Activated gamma-delta T cell treated with anti-CD3 and anti-CD28 coated beads, Interleukin-2, amount 50 U/mL, for 16 hours (primary cell): ENCODE measurements around the gene CBFA2T2.
"Not testable (repeated sequence)": the region's sequence is repeated elsewhere in the genome, so short reads cannot be mapped to it uniquely, and the experiment has no call there.

ENCODE experiments used
- DNase-seq: peaks from one replicate; pipeline ENCODE4 v3.0.0-alpha.2; 2020; ENCODE audit warnings: low read depth

CBFA2T2 gene

DNA sequence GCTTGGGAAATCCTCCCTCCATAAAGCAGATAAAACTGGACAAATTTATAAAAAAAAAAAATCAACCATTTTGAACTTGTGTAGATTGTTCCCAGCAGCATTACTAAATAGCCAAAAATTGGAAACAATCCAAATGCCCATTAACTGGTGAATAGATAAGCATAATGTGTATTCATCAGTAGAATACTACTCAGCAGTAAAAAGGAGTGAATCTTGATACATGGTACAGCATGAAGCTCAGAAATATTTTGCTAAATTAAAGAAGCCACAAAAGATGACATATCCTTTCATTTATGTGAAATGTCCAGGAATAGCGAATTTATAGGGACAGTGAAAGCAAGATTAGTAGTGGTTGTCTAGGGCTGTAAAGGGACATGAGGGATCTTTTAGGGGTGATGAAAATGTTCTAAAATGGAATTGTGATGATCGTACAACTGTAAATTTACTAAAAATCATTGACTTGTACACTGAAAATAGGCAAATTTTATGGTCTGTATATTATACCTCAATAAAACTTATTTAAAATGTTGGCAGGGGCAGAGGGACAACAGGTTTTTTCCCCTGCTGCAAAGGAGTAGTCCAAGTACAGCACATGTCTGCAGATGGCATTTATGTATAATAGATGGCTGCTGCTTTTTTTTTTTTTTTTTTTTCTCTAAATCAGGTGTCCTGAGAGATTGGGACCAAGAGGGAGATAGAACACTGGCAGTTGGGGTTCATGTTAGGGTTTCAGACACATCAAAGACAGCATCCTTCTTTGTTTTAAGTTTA lies 59.5 kb downstream of the CBFA2T2 start:
- no peak for DNase-seq

DNA sequence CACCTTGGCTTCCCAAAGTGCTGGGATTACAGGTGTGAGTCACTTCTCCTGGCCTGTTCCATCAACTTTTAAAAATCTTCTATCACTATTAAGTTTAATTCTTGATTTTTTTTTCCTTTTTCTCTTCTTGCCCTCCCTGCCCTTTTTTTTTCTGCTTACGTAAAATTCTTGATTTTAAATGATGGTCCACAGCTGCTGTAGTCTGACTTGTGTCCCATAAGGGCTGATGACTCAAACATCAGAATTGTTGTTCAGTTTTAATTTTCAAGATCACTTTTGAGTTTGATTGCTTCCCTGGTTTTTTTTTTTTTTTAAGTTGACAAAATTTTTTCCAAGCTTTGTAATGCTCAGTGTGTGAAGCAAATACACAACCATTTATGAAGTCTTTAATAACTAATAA lies 61.9 kb downstream of the CBFA2T2 start:
- no peak for DNase-seq

- no peak for DNase-seq
Measured at GRCh38 chr20:33552519-33552918, 62.6 kb downstream of the CBFA2T2 start.

DNA sequence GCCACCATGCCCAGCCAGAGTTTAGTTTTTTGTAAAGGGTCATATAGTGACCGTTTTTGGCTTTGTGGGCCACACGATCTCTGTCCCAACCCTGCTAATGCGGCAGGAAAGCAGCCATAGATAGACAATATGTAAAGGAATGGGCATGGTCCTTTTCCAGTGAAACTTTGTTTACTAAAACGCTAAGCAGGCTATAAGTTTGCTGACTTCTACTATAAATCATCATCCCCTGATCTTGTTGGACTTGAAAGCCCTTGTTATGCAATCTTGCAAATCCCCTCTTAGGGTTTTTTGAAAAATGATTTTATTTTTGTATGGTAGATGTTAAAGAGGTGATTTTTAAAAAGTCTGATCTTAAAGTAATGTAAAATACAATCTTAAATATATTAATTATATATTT lies 63.6 kb downstream of the CBFA2T2 start:
- DNase-seq = no peak

GRCh38 chr20:33554914-33555420 lies 65.1 kb downstream of the CBFA2T2 start:
- no peak for DNase-seq

DNA sequence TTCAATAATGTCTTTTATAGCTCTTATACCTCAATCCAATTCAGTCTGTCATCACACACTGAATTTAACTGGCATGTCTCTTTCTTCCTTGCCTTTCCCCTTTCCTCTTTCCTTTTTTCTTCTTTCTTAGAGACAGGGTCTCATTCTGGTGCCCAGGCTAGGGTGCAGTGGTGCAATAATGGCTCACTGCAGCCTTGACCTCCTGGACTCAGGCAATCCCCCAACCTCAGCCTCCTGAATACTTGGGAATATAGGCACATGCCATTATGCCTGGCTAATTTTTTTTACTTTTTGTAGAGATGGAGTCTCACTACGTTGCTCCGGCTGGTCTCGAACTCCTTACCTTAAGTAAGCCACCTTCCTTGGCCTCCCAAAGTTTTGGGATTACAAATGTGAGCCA lies 65.9 kb downstream of the CBFA2T2 start:
- DNase-seq = no peak

DNA sequence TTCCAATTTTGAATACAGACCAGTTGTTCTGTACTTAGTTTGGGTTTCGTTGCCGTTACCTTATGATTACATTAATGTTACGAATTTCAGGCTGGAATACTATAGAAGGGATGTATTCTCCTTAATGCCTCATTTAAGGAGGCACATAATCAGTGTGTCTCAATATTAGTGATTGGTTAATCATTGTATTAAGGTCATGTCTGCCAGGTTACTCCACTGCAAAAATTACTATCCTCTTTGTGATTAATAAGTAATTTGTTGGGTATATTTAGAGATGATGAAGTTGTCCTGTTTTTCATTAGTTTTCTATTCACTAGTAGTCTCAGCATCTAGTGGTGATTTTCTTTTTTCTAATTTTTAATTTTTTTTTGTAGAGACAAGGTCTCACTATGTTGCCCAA lies 66.3 kb downstream of the CBFA2T2 start:
- no peak for DNase-seq

- DNase-seq = no peak
Measured at GRCh38 chr20:33558348-33559144, 68.7 kb downstream of the CBFA2T2 start.

DNA sequence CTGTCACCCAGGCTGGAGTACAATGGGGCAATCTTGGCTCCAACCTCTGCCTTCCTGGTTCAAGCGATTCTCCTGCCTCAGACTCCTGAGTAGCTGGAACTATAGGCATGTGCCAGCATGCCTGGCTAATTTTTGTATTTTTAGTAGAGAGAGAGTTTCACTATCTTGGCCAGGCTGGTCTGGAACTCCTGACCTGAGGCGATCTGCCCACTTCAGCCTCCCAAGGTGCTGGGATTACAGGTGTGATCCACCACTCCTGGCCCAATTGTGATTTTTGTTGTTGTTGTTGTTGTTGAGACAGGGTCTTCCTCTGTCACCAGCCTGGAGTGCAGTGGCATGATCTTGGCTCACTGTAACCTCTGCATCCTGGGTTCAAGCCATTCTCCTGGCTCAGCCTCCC lies 69.3 kb downstream of the CBFA2T2 start:
- DNase-seq = no peak

- no peak for DNase-seq
Measured at GRCh38 chr20:33560026-33560425, 70.1 kb downstream of the CBFA2T2 start.

GRCh38 chr20:33561053-33561452 lies 71.2 kb downstream of the CBFA2T2 start:
- DNase-seq = not testable (repeated sequence)

DNA sequence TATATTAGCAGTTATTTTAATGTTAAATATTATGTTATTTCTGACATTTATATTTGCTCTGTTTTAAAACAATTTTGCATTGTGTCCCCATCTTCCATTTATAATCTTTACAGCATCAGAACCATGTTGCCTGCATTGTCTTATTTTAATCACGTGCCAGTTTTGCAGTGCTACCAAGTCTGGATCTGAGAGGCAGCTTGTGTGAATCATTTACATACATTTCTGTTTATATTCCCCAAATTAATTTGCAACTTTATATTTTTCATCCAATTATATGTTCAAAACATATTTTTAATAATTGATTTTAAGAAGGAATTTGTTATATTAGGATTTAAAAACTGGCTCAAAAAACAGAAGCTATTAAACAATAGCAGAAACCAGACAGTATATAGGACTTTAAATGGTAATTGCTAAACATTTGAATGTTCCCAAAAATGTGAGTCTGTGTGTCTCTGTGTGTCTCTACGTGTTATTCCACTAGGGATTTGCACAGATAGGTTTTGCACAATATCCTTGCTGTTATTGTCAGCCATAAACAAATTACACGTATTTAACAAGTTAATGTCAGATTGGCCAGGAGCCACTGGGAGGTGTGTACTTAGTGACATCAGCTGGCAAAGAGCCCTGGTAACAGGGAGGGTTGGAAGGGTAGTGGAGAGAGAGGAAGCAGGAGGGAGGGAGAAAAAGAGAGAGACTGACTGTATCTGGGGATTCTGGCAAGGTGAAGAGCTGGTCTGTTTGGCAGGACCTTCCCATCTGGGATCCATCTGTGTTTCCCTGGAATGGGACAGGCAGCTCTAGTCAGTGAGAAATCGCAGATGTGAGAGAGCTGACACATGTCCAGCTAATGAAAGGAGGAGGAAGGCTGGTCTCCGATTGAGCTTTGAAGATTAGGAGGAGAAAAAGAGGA lies 72.1 kb downstream of the CBFA2T2 start:
- DNase-seq = no peak

DNA sequence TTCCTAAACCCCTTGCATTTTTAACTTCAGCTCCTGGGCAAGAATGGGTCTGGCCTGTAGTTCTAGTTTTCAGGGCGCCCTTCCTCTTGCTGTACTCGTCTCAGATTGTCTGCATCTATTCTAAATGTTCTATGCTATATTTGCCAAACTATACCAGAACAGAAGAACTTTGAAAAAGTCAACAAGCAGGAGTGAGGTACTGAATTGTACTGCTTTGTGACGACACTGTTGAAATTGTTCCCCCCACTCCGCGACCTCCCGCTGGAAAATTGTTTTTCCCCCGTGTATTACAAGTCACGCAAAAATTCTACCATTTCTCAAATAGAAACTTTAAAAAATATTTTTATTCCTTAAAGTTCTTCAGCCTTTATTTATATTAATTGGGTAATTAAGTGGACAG lies 73.9 kb downstream of the CBFA2T2 start:
- DNase-seq = no peak

DNA sequence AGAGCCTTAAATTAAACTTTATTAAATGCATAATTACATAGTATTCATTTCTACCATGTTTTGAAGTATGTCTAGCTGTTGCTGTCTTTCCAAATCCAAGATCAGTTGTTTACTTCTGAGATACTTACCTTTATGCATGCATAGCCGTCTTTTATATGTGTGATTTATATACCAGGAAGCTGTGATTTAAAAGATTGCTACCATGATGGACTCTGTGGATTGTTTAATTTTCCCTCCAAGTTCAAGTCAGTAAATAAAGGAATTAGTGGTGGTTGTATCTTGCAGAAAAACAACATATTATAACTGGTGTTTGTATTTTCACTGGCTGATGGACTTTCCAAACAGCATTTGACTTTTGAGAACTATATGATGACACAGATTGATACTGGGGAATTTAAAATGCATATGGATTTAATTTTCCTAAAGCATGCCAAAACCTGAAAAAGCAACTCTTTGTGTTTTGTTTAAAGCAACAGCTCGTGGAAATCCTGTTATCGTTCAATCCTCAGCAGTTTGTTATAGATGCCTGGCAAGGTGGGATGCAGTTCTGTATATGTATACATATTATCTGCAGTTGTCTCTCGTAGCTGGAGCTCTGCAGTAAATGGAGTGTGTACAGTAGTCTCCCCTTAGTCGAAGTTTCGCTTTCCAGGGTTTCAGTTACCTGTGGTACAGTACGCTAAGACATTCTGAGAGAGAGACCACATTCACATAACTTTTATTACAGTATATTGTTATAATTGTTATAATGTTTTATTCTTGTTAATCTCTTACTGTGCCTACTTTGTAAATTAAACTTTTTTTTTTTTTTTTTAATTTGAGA lies 77.1 kb downstream of the CBFA2T2 start:
- DNase-seq = no peak

DNA sequence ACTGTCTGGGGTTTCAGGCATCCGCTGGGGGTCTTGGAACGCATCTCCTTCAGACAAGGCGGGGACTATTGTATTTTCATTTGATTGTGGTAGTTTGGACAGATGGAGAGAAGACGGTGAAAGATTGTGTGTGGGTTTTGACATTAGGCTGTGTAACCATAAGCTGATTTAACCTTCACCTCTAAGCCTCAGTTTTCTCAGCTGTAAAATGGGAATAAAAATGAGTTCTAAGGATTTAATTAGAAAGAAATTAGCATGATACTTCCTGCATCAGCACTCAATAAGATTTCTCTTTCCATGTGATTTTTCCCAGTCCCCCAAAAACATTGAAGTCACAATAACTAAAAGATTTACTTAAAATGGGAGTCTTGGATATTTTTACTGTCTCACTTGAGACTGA lies 78.1 kb downstream of the CBFA2T2 start:
- DNase-seq = no peak

GRCh38 chr20:33568378-33568777 lies 78.5 kb downstream of the CBFA2T2 start:
- no peak for DNase-seq

DNA sequence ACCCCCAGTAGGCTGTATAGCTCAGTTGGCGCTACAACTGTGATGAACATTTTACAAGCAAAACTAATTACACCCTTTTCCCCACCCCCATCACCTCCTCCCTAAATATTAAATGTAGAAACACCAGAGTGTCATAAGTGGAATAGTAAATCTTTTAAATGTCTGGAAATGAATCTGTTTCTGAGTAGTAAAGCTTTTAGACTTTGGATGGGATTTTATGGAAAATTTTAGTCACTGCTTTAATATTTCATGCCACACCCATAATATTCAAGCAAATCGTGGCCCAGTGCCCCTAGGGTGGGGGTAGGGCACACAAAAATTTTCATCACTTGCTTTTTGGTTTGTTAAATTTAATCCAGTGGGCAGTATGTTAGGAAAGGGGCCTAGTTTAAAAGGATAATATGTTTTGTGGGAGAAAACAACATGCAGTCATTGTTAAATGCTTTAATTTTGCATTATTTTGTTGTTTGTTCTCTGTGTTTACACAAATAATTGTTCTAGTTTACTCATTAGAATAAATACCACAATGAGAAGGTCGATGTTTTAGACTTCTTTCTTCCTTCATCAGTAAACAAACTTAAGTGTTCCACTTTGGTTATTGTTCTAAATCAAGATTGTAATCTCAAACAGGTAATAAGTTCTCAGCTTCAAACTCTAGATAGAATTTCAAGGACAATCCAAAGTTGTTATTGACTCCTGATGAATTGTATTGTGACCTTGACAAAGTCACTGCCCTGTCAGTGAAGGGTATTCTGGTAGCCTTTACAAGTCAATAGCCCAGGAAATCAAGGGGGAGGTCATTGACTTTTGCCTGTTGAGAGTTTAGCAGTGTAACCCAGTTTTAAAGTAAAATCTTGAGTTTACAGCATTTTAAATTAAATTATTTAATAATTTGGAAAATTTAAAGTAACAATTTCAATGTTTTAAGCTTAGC lies 79.2 kb downstream of the CBFA2T2 start:
- DNase-seq = no peak

- no peak for DNase-seq
Measured at GRCh38 chr20:33569802-33570391, 80.0 kb downstream of the CBFA2T2 start.

DNA sequence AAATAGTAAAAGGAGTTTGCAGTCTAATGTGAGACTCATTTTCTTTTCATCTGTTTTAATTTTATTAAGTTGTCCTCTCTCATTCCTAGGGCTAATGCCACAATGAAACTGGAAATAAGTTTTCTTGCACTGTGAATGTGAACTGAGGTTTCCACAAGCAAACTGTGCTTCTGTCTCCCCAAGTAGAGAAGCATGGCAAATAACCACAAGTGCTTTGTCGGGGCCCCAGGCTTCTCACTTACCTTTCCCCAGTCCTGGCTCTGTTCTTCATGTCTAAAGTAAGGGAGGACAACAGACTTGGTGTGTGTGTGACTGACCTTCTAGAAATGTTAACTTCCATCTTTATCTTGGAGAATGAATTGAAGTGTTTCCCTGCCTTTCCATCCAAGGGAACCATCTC lies 80.8 kb downstream of the CBFA2T2 start:
- DNase-seq = no peak

DNA sequence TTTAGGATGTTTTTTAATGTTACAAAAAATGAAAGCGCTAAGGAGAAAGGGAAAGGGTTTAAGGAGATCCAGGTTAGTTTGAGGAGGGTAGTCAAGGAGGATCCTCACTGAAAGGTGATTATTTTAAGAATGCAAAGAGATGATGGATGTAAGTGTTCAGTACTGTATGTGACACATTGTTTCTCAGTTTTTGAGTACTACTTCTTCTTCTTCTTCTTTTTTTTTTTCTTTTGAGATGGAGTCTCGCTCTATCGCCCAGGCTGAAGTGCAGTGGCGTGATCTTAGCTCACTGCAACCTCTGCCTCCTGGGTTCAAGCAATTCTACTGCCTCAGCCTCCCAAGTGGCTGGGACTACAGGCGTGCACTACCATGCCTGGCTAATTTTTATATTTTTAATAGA lies 83.4 kb downstream of the CBFA2T2 start:
- not testable (repeated sequence) for DNase-seq
